DND-41 (cell line): ENCODE data around the gene BRIP1.

Experiments
- CTCF ChIP-seq: IDR thresholded peaks from 2 replicates; pipeline ENCODE4 v1.5.1; 2012; ENCODE audit warnings: borderline replicate concordance, low read length, moderate library complexity, mild to moderate bottlenecking; ENCODE audit not compliant: poor library complexity, severe bottlenecking; ENCODE audit errors: extremely low read depth
- EZH2 ChIP-seq: IDR thresholded peaks from 3 replicates; pipeline ENCODE4 v1.6.1; 2012; ENCODE audit warnings: borderline replicate concordance, low read depth, mild to moderate bottlenecking, moderate library complexity, low read length, inconsistent platforms; ENCODE audit not compliant: severe bottlenecking

GRCh38 chr17:61834610-61835009, 28.7 kb downstream of the BRIP1 start:
- no peak for TF ChIP-seq CTCF
- TF ChIP-seq EZH2: no peak
